Measurements from ENCODE around the gene DNAJB1. TPM values are rescaled to one million over a fixed set of nuclear protein-coding genes. Genes with fewer than 3 reads are reported as not detected.
"Not testable (repeated sequence)": the region's sequence is repeated elsewhere in the genome, so short reads cannot be mapped to it uniquely, and the experiment has no call there.

The DNAJB1 gene
- polyA plus RNA-seq, 3 donors = 93.2 to 109 (median 95.9) TPM

GRCh38 chr19:14556662-14557188 lies 38.5 kb upstream of the DNAJB1 start:
- peak; percentile 54 for DNase-seq

- DNase-seq = no peak
Observed at GRCh38 chr19:14555918-14556661, 37.9 kb upstream of the DNAJB1 start.

GRCh38 chr19:14554382-14554812 lies 36.2 kb upstream of the DNAJB1 start:
- no peak for DNase-seq

GRCh38 chr19:14553939-14554243 lies 35.7 kb upstream of the DNAJB1 start:
- DNase-seq = no peak

- DNase-seq = no peak
Observed at GRCh38 chr19:14553042-14553938, 35.1 kb upstream of the DNAJB1 start.

GRCh38 chr19:14552006-14552360 lies 33.8 kb upstream of the DNAJB1 start:
- DNase-seq = not testable (repeated sequence)

GRCh38 chr19:14551134-14552005 lies 33.2 kb upstream of the DNAJB1 start:
- not testable (repeated sequence) for DNase-seq

- DNase-seq = no peak
Observed at GRCh38 chr19:14550201-14550754, 32.1 kb upstream of the DNAJB1 start.

GRCh38 chr19:14545716-14546082 lies 27.5 kb upstream of the DNAJB1 start:
- DNase-seq = no peak

- no peak for DNase-seq
Observed at GRCh38 chr19:14544977-14545715, 26.9 kb upstream of the DNAJB1 start.

- DNase-seq = no peak
Observed at GRCh38 chr19:14544047-14544446, 25.9 kb upstream of the DNAJB1 start.

- DNase-seq = no peak
Observed at GRCh38 chr19:14542711-14543328, 24.6 kb upstream of the DNAJB1 start.

GRCh38 chr19:14541979-14542378 lies 23.8 kb upstream of the DNAJB1 start:
- not testable (repeated sequence) for DNase-seq

- no peak for DNase-seq
Observed at GRCh38 chr19:14540741-14541525, 22.7 kb upstream of the DNAJB1 start.

GRCh38 chr19:14536926-14537692 lies 18.9 kb upstream of the DNAJB1 start:
- DNase-seq = peak; percentile 58

- no peak for DNase-seq
Observed at GRCh38 chr19:14533450-14533849, 15.3 kb upstream of the DNAJB1 start.

- DNase-seq = no peak
Observed at GRCh38 chr19:14530506-14530905, 12.3 kb upstream of the DNAJB1 start.

GRCh38 chr19:14530005-14530348 lies 11.8 kb upstream of the DNAJB1 start:
- no peak for DNase-seq
